CD4-positive, alpha-beta T cell treated with Interleukin-6 for 4 hours (primary cell): ENCODE results near the gene MPRIP.

Experiments used
- DNase-seq: peaks from one replicate; pipeline ENCODE4 v3.0.0-alpha.2; 2020; ENCODE audit warnings: mixed read lengths

MPRIP gene

DNA sequence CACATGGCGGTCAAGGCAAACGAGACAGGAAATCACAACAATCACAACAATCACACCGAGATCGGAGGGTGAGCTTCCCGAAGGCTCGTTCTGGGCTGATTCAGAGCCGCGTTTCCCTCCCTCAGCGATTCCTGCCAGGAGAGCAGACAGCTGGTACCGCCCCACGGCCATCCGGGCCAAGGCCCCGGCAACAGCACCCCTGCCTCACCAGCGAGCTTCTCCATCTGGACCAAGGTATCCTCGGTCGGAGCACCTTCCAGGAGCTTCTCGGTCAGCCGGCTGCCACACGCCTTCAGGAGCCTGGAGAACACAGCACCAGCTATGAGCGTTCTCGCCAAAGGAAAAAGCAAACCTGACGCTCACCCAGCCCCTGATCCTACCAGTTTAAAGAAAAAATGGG lies 179.1 kb downstream of the MPRIP start:
- DNase-seq = no peak

DNA sequence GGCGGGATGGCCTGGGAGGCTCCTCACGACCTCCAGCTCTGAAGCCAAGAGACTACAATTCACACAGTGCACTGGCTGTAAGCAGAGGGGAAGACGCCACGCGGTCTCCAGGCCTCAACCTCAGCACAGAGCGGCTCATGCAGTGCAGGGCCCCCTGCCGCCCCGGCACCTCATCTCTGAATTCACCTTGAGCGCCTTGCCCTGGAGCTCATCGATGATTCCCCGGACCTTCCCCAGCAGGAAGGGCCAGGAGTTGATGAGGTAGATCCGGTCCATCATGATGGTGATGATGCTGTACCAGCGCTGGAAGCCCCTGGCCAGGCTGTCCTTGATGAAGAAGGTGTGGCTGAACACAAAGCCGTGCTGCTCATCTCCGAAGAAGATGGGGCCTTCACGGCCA lies 181.5 kb downstream of the MPRIP start:
- DNase-seq = no peak

DNA sequence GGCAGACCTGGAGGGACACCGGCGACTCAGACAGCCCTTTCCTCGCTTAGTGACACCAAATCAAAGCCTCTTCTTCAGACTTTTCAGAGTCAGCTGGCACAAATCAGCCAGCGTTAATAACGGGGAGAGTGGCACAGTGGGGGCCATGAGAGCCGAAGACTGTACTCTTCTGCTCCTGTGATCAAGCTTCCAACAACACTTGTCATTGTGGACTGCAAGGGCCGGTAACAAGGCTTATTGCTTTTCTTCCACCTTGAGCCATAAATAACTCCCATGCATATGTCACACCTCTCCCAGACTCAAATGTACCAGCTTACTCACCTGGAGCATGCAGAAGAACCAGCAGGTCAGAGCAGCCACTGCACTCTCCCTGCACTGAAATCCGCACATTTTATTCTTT lies 181.9 kb downstream of the MPRIP start:
- DNase-seq = no peak

DNA sequence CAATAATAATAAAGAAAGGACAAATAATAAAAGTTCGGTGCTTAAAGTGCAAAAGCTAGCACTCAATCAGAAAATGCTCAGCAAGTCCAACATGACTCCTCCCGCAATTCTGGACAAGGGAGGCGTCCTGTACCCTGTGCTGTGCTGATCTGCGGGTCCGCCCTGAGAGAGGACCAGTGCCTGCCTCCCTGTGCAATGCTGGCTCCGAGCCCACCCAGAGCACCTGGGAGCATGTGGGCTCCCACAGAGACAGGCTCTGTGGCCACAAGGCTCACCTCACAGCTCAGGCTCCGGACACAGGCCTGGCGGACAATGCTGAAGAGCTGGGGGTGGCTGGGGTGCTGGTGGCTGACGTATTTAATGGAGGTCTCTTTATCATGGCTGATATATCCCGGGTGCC lies 183.6 kb downstream of the MPRIP start:
- DNase-seq = no peak

DNA sequence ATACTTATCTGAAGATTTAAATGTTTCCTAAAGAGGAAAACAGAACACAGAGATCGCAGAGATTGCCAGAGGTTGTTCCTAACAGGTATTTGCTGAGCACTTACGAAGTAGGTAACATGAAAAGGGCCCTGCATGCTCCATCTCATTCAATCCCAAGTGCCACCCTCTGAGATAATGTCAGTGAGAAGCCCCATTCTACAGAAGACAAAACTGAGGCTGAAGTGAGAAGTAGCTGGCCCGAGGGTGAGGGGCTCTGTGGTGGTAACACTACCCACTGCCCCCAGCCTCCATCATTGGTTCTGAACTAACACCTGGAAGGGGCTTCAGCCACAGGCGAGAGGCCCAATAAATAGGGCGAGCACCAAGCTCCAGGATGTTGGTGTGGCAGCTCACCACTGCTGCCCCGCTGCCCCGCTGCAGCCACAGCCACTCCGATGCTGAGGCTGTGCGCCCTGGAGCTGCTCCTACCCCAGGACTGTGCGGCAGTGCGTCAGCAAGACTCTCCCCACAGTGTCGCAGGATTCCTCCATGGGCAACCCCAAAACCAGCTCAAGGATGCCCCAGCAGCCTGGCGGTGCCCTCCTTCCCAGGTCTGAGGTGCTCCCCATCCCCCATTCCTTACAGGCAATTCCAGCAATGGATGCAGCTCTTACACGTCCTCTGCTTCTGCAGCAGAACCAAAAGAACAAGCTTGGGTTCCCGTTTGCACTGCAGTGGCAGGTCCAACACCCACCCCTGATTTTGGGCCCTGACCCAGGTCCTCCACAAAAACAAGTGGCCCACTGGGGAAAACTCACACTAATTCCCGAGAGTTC lies 184.4 kb downstream of the MPRIP start:
- DNase-seq = no peak

DNA sequence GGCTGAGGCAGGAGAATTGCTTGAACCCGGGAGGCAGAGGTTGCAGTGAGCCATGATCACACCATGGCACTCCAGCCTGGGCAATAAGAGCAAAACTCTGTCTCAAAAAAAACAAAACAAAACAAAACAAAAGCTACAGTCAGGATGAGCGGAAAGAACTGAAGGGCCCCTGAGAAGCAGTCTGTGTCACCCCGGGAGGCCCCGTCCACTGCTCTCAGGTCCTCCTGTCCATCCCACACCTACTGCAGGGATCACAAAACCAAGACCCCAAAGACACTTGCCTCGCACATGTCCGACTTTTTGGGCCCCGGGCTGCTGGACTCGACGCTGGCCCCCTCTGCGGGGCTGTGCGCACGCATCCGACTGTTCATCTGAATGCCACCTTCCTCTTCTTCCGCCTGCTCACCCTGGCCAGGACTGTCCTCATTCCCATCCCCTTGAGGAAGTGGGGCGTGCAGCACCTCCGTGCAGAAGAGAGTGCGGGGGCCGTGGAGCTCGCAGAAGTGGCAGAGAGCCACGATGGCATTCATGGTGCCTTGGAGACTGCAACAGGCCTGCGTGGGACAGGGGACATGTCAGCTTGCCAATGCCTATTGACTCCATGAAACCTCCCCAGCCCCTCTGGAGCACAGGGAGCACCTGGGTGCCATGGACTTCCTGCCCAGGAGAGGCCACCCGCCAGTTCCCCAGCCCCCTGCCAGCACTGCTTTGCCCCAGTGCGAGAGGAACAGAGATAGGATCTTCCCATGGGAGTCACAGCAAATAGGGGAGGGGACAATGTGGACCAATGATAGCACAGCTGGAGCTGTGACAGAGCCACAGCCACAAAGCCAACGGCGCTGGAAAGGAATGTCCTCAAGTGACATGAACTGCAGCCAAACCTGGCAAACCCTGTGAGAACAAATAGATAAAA lies 185.6 kb downstream of the MPRIP start:
- no peak for DNase-seq

DNA sequence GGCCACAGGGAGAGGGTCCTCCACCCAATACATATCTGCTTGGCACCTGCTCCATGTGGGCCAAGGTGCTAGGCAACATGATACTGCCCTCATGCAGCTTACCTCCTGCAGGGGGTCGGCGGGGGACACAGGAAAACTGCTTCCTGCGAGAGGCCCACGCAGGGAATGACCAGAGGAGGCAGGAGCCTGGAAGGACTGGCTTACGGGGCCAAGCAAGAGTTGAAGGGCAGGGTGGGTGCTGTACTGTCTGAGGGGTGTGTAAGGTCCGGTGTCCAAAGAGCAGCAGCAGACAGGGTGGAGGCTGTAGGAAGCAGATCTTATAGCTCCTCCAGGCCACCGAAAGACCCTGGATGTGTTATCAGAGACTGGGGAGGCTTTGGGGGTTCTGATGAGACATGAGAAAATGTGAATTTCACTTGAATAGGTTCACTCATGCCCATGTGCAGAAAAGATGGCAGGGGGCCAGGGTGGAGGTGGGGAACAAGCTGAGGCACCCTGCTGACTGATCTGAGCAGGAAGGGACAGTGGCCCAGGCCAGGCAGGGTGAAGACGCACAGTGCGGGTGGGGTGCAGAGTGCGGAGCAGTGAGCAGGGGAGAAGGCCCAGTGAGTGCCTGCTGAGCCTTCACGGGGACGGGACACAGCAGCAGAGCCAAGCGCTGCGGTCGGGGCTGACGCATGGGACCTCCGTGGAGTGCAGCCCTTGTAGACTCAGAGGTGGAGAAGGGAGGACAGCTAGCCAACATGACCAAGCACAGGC lies 186.4 kb downstream of the MPRIP start:
- no peak for DNase-seq

DNA sequence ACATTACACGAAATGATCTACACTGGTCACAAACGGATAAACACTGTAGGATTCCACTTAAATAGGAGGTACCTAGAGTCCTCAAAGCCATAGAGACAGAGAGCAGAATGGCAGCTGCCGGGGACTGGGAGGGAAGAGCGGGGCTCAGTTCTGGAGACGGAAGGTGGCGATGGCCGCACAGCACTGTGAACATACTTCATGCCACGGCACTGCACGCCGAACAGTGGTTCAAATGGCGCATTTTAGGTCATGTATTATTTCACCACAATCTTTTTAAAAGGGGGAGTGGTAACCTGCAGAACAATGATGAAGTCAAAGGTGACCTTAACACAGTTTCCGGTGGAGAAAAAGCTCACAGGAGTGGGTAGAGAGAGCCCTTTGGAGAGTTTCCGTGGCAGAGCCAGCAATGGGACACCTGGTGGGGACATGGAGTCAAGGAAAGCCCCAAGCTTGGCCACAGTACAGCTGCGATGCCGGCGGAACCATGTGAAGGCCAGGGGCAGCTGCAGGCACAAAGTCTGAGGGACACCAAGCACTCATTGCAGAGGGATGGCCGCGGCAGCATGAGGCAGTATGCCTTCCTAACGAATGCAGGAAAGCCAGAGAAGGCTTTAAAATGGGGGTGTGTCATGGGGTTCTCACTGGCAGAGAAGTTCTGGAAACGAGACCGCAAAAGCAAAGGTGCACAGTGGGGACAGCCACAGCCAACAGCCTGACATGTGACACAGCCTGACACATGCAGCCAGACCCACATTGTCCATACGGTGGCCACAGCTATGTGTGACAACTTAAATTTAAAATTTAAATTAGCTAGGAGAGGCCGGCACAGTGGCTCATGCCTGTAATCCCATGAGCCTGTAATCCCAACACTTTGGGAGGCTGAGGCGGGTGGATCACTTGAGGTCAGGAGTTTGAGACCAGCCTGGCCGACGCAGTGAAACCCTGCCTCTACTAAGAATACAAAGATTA lies 187.4 kb downstream of the MPRIP start:
- DNase-seq = no peak

DNA sequence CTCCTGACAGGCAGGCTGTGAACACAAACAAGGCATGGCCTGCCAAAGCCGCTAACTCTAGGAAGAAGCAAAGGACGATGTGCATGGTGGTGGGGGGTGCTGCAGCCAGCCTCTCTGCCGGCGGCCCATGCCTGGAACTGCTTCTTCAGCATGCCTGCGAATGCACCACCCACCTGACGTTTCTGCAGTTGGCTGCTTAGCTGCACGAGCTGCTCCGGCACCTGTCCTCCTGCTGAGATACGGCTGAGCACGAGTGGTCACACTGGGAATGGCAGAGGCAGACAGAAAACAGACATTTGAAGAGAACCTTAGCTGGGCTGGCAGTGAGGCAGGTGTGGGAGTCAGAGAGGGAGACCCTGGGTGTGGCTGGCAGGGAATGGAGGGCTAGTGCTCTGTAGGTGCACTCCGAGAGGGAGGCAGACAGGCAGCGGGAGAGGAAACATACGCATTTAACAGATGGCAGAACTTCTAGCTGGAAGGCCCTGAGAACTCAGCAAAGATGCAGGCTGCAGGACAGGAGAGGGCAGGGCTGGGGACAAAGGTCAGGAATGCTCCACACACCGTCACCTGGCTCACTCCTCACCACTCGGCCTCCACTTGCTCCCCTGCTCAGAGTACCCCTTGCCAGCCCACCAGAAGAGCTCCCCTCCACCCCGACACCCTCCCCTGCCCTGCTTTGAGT lies 189.5 kb downstream of the MPRIP start:
- no peak for DNase-seq

DNA sequence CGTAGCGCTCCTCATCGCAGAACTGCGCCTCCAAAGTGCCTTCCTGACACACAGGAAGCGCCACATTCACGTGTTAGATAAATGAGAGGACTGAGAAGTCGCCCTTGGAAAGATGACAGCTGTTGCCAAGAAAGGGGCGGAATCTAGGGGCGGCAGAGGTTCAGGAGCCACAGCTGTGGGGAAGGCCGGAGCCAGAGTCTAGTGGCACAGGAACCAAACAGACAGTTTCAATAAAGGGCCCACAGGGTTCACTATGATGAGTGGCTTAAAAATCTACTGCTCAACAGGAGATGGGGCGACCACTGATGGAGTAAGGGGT lies 190.0 kb downstream of the MPRIP start:
- DNase-seq = no peak

DNA sequence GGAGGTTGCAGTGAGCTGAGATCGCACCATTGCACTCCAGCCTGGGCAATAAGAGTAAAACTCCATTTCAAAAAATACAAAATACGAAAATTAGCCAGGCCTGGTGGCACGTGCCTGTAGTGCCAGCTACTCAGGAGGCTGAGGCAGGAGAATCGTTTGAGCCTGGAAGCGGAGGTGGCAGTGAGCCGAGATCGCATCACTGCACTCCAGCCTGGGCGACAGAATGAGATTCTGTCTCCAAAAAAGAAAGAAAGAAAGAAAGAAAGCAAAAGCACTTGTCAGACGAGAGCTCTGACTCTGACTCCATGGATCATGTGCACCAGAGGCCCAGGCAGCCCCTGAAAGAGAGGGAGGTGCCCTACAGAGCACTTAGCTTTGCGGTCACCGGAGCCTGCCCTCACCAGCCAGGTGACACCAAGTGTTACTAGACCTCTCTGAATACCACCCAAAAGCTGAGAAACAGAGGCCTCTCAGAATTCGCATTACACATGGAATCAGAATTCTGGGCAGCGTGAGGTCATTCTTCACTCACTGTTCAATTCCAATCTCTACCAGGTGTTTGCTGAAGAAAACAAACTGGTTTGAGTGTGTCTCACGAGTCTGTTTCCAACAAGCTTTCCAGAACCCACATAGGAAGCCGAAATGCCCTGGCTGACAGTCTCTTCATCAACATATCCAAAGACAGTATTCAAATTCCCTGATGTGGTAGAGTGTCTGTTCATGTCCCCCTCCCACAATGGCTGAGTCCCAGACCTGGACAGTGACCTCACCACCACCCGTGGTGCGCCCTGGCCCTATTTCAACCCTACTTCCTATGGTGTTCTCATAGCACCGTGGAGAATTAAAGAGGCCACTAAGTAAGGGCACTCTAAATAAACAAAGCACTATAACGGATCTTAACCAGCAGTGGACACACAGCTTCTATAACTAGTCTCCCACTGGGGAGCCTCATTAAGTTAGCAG lies 193.2 kb downstream of the MPRIP start:
- DNase-seq = no peak

DNA sequence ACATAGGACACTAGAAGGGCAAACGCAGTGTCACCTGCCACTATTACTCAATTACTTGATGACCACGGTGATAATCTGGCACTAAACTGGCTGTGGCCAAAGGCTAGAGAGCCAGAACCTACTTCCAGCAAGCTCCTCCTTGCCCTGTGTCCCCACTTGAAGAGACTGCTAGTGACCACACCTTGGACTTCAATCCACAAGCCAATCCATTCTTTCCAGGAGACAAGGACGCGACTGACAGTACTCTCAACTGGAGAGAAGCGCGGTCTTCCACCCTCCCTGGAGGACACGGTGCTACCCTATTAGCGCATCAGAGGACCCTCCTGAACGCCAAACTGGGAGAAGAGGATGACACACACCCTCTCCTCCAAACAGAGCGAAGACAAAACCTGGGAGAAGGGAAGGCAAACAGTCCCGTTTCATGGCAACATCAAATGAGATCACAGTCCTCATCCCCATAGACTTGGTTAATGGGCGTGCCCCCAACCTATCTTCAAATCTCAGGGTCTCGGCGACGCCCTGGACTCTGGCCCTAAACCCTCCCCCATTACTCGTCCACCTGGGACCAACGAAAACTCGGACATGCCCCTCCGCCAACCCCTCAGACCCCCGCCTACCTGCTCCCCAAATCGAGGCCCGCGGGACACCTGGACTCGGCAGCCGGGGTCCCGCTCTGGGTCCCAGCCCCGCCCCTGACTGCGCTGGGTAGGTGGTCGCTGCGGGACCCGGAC lies 194.2 kb downstream of the MPRIP start:
- DNase-seq = peak; percentile 11

DNA sequence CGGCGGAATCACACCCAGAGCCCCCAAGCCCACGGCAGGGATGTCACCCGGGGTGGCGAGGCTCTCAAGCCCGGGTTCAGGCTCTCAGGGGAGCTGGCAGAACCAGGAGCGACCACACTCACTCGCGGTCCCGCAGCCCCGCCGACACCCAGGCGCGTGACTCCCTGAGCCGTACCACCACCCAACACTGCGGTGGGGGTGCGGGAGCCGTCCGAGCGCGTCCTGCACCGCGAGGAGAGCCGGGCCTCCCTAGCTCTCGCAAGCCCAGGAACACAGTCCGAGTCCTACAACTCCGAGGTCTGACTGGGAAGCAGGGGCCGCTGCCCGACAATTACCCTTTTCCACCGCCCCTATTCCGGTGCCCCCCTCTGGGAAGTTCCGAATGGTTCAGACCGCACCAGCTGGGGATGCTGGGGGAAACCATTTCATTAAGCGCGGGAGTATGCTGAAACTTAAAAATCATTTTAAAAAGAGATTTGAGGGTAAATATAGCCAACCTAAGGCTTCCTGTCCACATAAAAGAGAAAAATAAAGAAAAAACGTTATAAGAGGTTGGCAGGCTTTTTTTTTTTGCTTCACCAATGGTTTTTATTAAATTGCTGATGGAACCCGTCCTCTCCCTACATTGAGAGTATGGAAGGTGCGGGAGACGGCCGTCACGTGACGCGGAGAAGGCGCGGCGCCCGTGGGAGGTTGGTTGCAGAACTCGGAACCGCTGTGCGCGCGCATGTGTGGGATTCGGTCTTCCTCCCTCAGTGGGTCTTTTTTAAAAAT lies 195.0 kb downstream of the MPRIP start, which contains the start of gene FLCN:
Gene FLCN, minus strand, starts transcription at position 143 of the 774 bp plus-strand sequence. CDS start 9,031 bp downstream, outside the sequence.
- DNase-seq = peak; percentile 92

DNA sequence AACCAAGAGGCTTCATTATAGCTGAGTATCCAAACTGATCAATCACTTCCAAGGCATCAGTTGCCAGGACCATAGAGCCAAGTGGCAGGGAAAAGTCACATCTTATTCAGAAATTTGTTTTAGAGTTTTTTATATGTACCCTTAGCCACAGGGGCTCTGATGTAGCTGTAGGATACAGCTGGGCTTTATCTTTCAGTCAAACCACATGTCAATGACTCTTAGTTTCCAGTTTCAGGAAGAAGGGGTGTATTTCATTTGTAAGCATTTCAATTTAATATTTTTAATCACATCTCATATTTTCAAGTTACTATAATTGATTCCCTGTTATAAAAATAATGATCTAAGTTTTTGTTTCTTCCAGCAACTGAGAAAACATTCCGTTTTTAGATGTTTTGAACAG lies 197.6 kb downstream of the MPRIP start:
- DNase-seq = no peak

DNA sequence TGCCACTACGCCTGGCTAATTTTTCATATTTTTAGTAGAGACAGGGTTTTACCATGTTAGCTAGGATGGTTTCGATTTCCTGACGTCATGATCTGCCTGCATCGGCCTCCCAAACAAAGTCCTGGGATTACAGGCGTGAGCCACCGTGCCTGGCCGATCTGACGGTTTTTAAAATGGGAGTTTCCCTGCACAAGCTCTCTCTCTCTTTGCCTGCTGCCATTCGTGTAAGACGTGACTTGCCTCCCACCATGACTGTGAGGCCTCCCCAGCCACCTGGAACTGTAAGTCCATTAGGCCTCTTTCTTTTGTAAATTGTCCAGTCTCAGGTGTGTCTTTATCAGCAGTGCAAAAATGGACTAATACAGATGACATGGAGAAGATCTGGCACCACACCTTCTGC lies 199.4 kb downstream of the MPRIP start:
- no peak for DNase-seq

DNA sequence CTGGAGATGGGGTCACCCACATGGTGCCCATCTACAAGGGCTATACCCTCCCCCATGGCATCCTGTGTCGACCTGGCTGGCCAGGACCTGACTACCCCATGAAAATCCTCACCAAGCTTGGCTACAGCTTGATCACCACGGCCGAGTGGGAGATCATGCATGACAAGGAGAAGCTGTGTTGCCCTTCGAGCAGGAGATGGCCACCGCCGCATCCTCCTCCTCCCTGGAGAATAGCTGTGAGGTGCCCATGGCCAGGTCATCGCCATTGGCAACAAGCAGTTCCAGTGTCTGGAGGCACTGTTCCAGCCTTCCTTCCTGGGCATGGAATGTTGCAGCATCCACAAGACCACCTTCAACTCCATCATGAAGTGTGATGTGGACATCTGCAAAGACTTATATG lies 200.0 kb downstream of the MPRIP start:
- no peak for DNase-seq
